Measurements from ENCODE around the gene CSNK1D.

DNA sequence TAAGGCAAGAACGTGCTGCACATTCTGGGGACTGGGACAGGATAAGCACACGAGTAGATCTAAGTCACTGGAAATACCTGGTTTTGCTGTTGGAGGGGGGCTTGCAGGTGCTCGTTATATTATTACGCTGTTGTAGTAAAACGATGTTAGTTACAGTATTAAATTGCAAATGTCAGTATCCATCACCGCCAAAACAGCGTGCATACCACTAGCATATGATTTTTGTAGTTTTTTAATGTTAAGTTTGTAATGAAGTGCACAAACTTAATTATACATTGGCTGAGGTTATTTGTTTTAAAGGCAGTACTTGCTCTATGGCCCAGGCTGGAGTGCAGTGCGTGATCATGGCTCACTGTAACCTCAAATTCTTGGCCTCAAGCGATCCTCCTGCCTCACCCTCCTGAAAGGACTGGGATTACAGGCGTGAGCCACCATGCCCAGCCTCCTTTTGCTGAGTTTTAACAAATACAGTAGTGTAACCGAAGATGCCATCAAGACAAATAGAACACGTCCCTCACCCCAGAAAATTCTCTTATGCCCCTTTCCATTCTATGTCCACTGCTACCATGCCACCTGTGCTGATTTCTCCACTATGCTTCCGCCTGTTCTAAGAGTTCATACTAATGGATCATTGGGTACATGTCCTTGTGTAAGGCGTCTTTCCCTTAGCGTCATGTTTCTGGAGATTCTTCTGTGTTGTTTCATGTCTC lies 20.7 kb upstream of the CSNK1D start:
- TF ChIP-seq CTCF (IDR thresholded peaks at IDR 0.05) (no peak), POLR2A (IDR thresholded peaks at IDR 0.05) (no peak)
